A549 (cell line): Measurements from ENCODE around the gene TFAM.

Source experiments
- BHLHE40 ChIP-seq: IDR thresholded peaks from 2 replicates; pipeline ENCODE4 v1.6.1; 2012; ENCODE audit warnings: low read depth, low read length, inconsistent platforms
- EP300 ChIP-seq, 2 experiments: fragments of >200 bp; sonication (Bioruptor Twin); formaldehyde crosslinking; IDR thresholded peaks; 2 replicates in 1 of 2; 3 replicates in 1 of 2; pipeline ENCODE4 v1.6.1; 2016 to 2017
- GATA3 ChIP-seq: IDR thresholded peaks from 2 replicates; pipeline ENCODE4 v1.6.1; 2012; ENCODE audit warnings: borderline replicate concordance
- HDAC2 ChIP-seq: fragments of 200-600 bp; sonication (generic); IDR thresholded peaks from 2 replicates; pipeline ENCODE4 v1.6.1; 2016
- HOXA7 ChIP-seq: fragments of 250-450 bp; sonication (Bioruptor Pico); IDR thresholded peaks from 2 replicates; pipeline ENCODE4 v1.5.0; 2020; ENCODE audit warnings: mild to moderate bottlenecking, moderate library complexity
- JUN ChIP-seq, 2 experiments: fragments of >200 bp; sonication (Bioruptor Twin); formaldehyde crosslinking; IDR thresholded peaks; 2 replicates in 1 of 2; 3 replicates in 1 of 2; pipeline ENCODE4 v1.6.1; 2016 to 2017
- KDM1A ChIP-seq: fragments of 200-600 bp; sonication (generic); IDR thresholded peaks from 2 replicates; pipeline ENCODE4 v1.6.1; 2016; ENCODE audit warnings: low read depth, mild to moderate bottlenecking
- MAFK ChIP-seq: fragments of 450-650 bp; IDR thresholded peaks from 2 replicates; pipeline ENCODE4 v1.6.1; 2014; ENCODE audit not compliant: partially characterized antibody
- MYC ChIP-seq: IDR thresholded peaks from 2 replicates; pipeline ENCODE4 v1.6.1; 2012; ENCODE audit warnings: mild to moderate bottlenecking, inconsistent platforms, low read length, improper control_type of control experiment, borderline replicate concordance
- POLR2A ChIP-seq: IDR thresholded peaks from 2 replicates; pipeline ENCODE4 v1.6.1; 2012; ENCODE audit warnings: mild to moderate bottlenecking, low read length
- RCOR1 ChIP-seq: fragments of 150-350 bp; IDR thresholded peaks from 2 replicates; pipeline ENCODE4 v1.6.1; 2014; ENCODE audit warnings: antibody characterized with exemption, low read length, low read depth
- ZSCAN20 ChIP-seq: fragments of 250-450 bp; sonication (Bioruptor Pico); IDR thresholded peaks from 2 replicates; pipeline ENCODE4 v1.8.0; 2022; ENCODE audit warnings: mild to moderate bottlenecking, moderate library complexity
- TF ChIP-seq, protein P1 (sequence below): fragments of >200 bp; sonication (Bioruptor Twin); formaldehyde crosslinking; IDR thresholded peaks from 3 replicates; pipeline ENCODE4 v1.5.1; 2016

DNA sequence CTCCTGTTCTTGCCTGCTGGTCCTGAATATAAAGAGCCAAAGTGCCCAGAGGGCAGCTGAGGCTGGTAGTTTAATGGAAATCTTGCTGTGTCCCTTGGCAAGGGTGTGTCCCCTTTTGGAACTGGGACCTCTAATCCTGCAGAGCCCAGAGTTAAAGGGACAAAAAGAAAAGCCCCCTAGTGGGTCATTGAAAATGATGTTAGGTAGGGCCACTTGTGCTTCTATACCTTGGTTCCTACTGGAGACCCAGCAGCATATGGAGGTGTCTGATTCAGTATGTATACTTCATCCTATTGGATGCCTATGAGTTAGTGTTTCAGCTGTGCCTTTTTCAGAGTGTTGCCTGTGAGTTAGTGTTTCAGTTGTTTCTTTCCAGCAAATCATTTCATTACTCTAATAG, 30.5 kb downstream of the TFAM start:
- TF ChIP-seq RCOR1 (no peak), GATA3 (no peak), BHLHE40 (no peak), MAFK (no peak), JUN (IDR thresholded peaks at IDR 0.05) (no peak), MYC (no peak), KDM1A (no peak), EP300 (IDR thresholded peaks at IDR 0.05) (no peak), POLR2A (no peak), HOXA7 (no peak), HDAC2 (no peak), ZSCAN20 (CRISPR knock-in tag) (no peak)
- TF ChIP-seq, protein P1, sequence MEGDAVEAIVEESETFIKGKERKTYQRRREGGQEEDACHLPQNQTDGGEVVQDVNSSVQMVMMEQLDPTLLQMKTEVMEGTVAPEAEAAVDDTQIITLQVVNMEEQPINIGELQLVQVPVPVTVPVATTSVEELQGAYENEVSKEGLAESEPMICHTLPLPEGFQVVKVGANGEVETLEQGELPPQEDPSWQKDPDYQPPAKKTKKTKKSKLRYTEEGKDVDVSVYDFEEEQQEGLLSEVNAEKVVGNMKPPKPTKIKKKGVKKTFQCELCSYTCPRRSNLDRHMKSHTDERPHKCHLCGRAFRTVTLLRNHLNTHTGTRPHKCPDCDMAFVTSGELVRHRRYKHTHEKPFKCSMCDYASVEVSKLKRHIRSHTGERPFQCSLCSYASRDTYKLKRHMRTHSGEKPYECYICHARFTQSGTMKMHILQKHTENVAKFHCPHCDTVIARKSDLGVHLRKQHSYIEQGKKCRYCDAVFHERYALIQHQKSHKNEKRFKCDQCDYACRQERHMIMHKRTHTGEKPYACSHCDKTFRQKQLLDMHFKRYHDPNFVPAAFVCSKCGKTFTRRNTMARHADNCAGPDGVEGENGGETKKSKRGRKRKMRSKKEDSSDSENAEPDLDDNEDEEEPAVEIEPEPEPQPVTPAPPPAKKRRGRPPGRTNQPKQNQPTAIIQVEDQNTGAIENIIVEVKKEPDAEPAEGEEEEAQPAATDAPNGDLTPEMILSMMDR = no peak
